H9 (cell line): ENCODE results near the gene PIANP. TPM values are rescaled to one million over a fixed set of nuclear protein-coding genes. Genes with fewer than 3 reads are reported as not detected.

Source experiments
- DNase-seq: peaks from one replicate; pipeline ENCODE4 v3.0.0-alpha.2; 2017
- H2AFZ ChIP-seq: one replicate; pipeline ENCODE4 v1.6.1; 2013; ENCODE audit warnings: mild to moderate bottlenecking, low read length, control low read depth, moderate library complexity
- H2AK5ac ChIP-seq: 2 replicates; pipeline ENCODE4 v1.6.1; 2013; ENCODE audit warnings: low read length, control low read depth, mixed read lengths; ENCODE audit not compliant: insufficient read length
- H2BK120ac ChIP-seq: one replicate; pipeline ENCODE4 v1.6.1; 2013; ENCODE audit warnings: low read depth, mild to moderate bottlenecking, low read length, control low read depth, inconsistent platforms; ENCODE audit not compliant: poor library complexity, severe bottlenecking
- H2BK12ac ChIP-seq: 2 replicates; pipeline ENCODE4 v1.6.1; 2013; ENCODE audit warnings: low read length, control low read depth, mixed read lengths, low read depth; ENCODE audit not compliant: insufficient read length
- H2BK15ac ChIP-seq: 2 replicates; pipeline ENCODE4 v1.6.1; 2013; ENCODE audit warnings: low read depth, low read length, control low read depth
- H2BK20ac ChIP-seq: one replicate; pipeline ENCODE4 v1.6.1; 2013; ENCODE audit warnings: low read depth, mild to moderate bottlenecking, low read length, control low read depth, inconsistent platforms; ENCODE audit not compliant: poor library complexity, severe bottlenecking
- H2BK5ac ChIP-seq: 2 replicates; pipeline ENCODE4 v1.6.1; 2013; ENCODE audit warnings: low read length, control low read depth, mixed read lengths; ENCODE audit not compliant: insufficient read length
- H3K14ac ChIP-seq: 2 replicates; pipeline ENCODE4 v1.6.1; 2013; ENCODE audit warnings: low read length, control low read depth; ENCODE audit not compliant: insufficient read depth
- H3K18ac ChIP-seq: 2 replicates; pipeline ENCODE4 v1.6.1; 2013; ENCODE audit warnings: low read depth, mild to moderate bottlenecking, mixed read lengths, low read length, control low read depth; ENCODE audit not compliant: insufficient read length
- H3K23ac ChIP-seq: 2 replicates; pipeline ENCODE4 v1.6.1; 2013; ENCODE audit warnings: low read length, control low read depth, mixed read lengths, low read depth; ENCODE audit not compliant: insufficient read length
- H3K23me2 ChIP-seq: 2 replicates; pipeline ENCODE4 v1.6.1; 2013; ENCODE audit warnings: low read depth, mild to moderate bottlenecking, mixed read lengths, low read length, control low read depth; ENCODE audit not compliant: insufficient read length, poor library complexity, severe bottlenecking
- H3K27ac ChIP-seq: 2 replicates; pipeline ENCODE4 v1.5.1; 2013; ENCODE audit warnings: low read length, control low read depth, mixed read lengths, low read depth; ENCODE audit not compliant: insufficient read length
- H3K27me3 ChIP-seq: 2 replicates; pipeline ENCODE4 v1.6.1; 2013; ENCODE audit warnings: low read length, control low read depth, inconsistent platforms; ENCODE audit not compliant: insufficient read depth
- H3K4ac ChIP-seq: 2 replicates; pipeline ENCODE4 v1.6.1; 2013; ENCODE audit warnings: low read depth, mild to moderate bottlenecking, control low read depth, inconsistent platforms, low read length, moderate library complexity
- H3K4me1 ChIP-seq: 2 replicates; pipeline ENCODE4 v1.6.1; 2013; ENCODE audit warnings: low read length, control low read depth, inconsistent platforms; ENCODE audit not compliant: insufficient read depth
- H3K4me2 ChIP-seq: 2 replicates; pipeline ENCODE4 v1.6.1; 2013; ENCODE audit warnings: low read length, control low read depth, mixed read lengths; ENCODE audit not compliant: insufficient read length, insufficient read depth
- H3K56ac ChIP-seq: 2 replicates; pipeline ENCODE4 v1.6.1; 2013; ENCODE audit warnings: low read depth, mild to moderate bottlenecking, mixed read lengths, low read length, control low read depth; ENCODE audit not compliant: insufficient read length
- H3K79me1 ChIP-seq: 2 replicates; pipeline ENCODE4 v1.6.1; 2013; ENCODE audit warnings: low read depth, mild to moderate bottlenecking, moderate library complexity, low read length, control low read depth, inconsistent platforms; ENCODE audit not compliant: insufficient read depth, poor library complexity, severe bottlenecking
- H3K79me2 ChIP-seq: 2 replicates; pipeline ENCODE4 v1.6.1; 2013; ENCODE audit warnings: low read length, control low read depth, inconsistent platforms; ENCODE audit not compliant: insufficient read depth
- H3K9ac ChIP-seq: 2 replicates; pipeline ENCODE4 v1.6.1; 2013; ENCODE audit warnings: low read length, control low read depth, mixed read lengths; ENCODE audit not compliant: insufficient read length; ENCODE audit errors: extremely low read depth
- H3K9me3 ChIP-seq: one replicate; pipeline ENCODE4 v1.6.1; 2013; ENCODE audit warnings: low read depth, low read length, inconsistent platforms; ENCODE audit not compliant: control insufficient read depth
- H3T11ph ChIP-seq: one replicate; pipeline ENCODE4 v1.6.1; 2013; ENCODE audit warnings: mild to moderate bottlenecking, low read length, control low read depth, inconsistent platforms
- H4K20me1 ChIP-seq: one replicate; pipeline ENCODE4 v1.6.1; 2013; ENCODE audit not compliant: control insufficient read depth, insufficient read length, insufficient read depth
- H4K5ac ChIP-seq: 2 replicates; pipeline ENCODE4 v1.6.1; 2013; ENCODE audit warnings: low read depth, mild to moderate bottlenecking, mixed read lengths, low read length, control low read depth; ENCODE audit not compliant: insufficient read length
- H4K8ac ChIP-seq: replicated peaks from 2 replicates; pipeline ENCODE4 v1.6.1; 2013; ENCODE audit warnings: low read length, control low read depth, mixed read lengths, low read depth; ENCODE audit not compliant: insufficient read length
- H4K91ac ChIP-seq: 2 replicates; pipeline ENCODE4 v1.6.1; 2013; ENCODE audit warnings: low read depth, mild to moderate bottlenecking, moderate library complexity, mixed read lengths, low read length, control low read depth; ENCODE audit not compliant: insufficient read length
- H3K27ac Mint-ChIP-seq, 3 experiments: 2 replicates in 2 of 3; 3 replicates in 1 of 3; pipeline ENCODE4 v1.8.0; 2020 to 2021; ENCODE audit warnings: mixed read lengths in 3 of 3, mild to moderate bottlenecking in 1 of 3, moderate library complexity in 1 of 3
- H3K27me3 Mint-ChIP-seq: 2 replicates; pipeline ENCODE4 v1.8.0; 2021; ENCODE audit warnings: low read depth, mild to moderate bottlenecking, moderate library complexity, mixed read lengths
- H3K36me3 Mint-ChIP-seq, 3 experiments: 2 replicates in 2 of 3; 3 replicates in 1 of 3; pipeline ENCODE4 v1.8.0; 2020 to 2021; ENCODE audit warnings: low read depth in 3 of 3, mixed read lengths in 3 of 3; ENCODE audit not compliant: insufficient read depth in 1 of 3
- H3K4me1 Mint-ChIP-seq, 2 experiments: 2 replicates each; pipeline ENCODE4 v1.8.0; 2020; ENCODE audit warnings: mixed read lengths in 2 of 2
- H3K4me3 Mint-ChIP-seq, 2 experiments: 2 replicates in 1 of 2; 3 replicates in 1 of 2; pipeline ENCODE4 v1.8.0; 2020 to 2021; ENCODE audit warnings: mild to moderate bottlenecking in 2 of 2, mixed read lengths in 2 of 2, moderate library complexity in 1 of 2
- H3K9me3 Mint-ChIP-seq, 2 experiments: 2 replicates in 1 of 2; 3 replicates in 1 of 2; pipeline ENCODE4 v1.8.0; 2020; ENCODE audit warnings: mild to moderate bottlenecking in 2 of 2, mixed read lengths in 2 of 2, moderate library complexity in 1 of 2
- CTCF ChIP-seq: fragments of 200-600 bp; sonication (generic); conservative IDR thresholded peaks from 3 replicates; pipeline ENCODE4 v1.8.0; 2021; ENCODE audit warnings: antibody characterized with exemption, mild to moderate bottlenecking
- WGBS: extraction: QIAGEN DNeasy Blood & Tissue Kit; methylation state at CpG from one replicate; pipeline ENCODE4 v1.1.7; 2013; ENCODE audit warnings: missing lambda C conversion rate, low lambda C conversion rate, mixed read lengths; ENCODE audit not compliant: insufficient read length; ENCODE audit errors: extremely low coverage; 5-methylcytosine and 5-hydroxymethylcytosine counted together
- total RNA-seq: library from RNA; stranded (reverse); gene quantifications from 2 replicates; pipeline ENCODE4 v1.2.1, GENCODE V29; 2021

The PIANP gene
- total RNA-seq, 1 experiment from 2014 or later: 6.6 TPM

GRCh38 chr12:6662906-6663742 is 37.5 kb downstream of the PIANP start, which contains the start of gene ING4:
ING4 (minus strand) TSS chr12:6663119; CDS start chr12:6663101, 18 bp downstream.
- no peaks in the 10 kb centered on the region for H4K20me1 ChIP-seq
- H3K27me3 Mint-ChIP-seq: no peaks in the 10 kb centered on the region
- H2BK120ac ChIP-seq: no peak within 1 kb of the TSS
- H3K4me1 ChIP-seq: no peaks in the 10 kb centered on the region
- no peak within 1 kb of the TSS for H3K56ac ChIP-seq
- no peak within 1 kb of the TSS for H2AK5ac ChIP-seq
- peaks cover 10% of the 10 kb centered on the region in 2 experiments for H3K4me1 Mint-ChIP-seq
- no peak within 1 kb of the TSS for H3K27ac ChIP-seq
- H3K79me1 ChIP-seq: no peaks in the 10 kb centered on the region
- peaks cover 11 to 25% (median 19%) of the 10 kb centered on the region in 3 experiments for H3K36me3 Mint-ChIP-seq
- no peak within 1 kb of the TSS for H2BK15ac ChIP-seq
- no peaks in the 10 kb centered on the region for H3K79me2 ChIP-seq
- H2AFZ ChIP-seq: no peak within 1 kb of the TSS
- no peak within 1 kb of the TSS for H2BK12ac ChIP-seq
- H3K18ac ChIP-seq: peak within 1 kb of the TSS; percentile 71
- H3K9ac ChIP-seq: peak within 1 kb of the TSS; percentile 89
- DNase-seq: peak; percentile 100
- H4K8ac ChIP-seq: no peak within 1 kb of the TSS
- no peak for TF ChIP-seq CTCF
- H4K91ac ChIP-seq: no peak within 1 kb of the TSS
- H3T11ph ChIP-seq: no peak within 1 kb of the TSS
- H2BK5ac ChIP-seq: no peak within 1 kb of the TSS
- H3K4ac ChIP-seq: no peak within 1 kb of the TSS
- peaks cover 4% of the 10 kb centered on the region for H3K23me2 ChIP-seq
- H3K27ac Mint-ChIP-seq: peak within 1 kb of the TSS; percentile 96 to 99 (median 98)
- no peak within 1 kb of the TSS for H3K23ac ChIP-seq
- no peaks in the 10 kb centered on the region for H3K9me3 ChIP-seq
- no peaks in the 10 kb centered on the region for H3K9me3 Mint-ChIP-seq
- H4K5ac ChIP-seq: peak within 1 kb of the TSS; percentile 36
- peak within 1 kb of the TSS; percentile 76 for H3K14ac ChIP-seq
- H3K27me3 ChIP-seq: no peaks in the 10 kb centered on the region
- H2BK20ac ChIP-seq: no peak within 1 kb of the TSS
- peak within 1 kb of the TSS; percentile 88 for H3K4me2 ChIP-seq
- H3K4me3 Mint-ChIP-seq: peak within 1 kb of the TSS; percentile 94 to 96
- no CpG with 5 or more reads among the region's 37 CpGs for WGBS
